A204.1 (cell line): ENCODE results near the gene TMEM26.
"Not testable (repeated sequence)": the region's sequence is repeated elsewhere in the genome, so short reads cannot be mapped to it uniquely, and the experiment has no call there.

Source experiments
- FAIRE-seq: peaks from 2 replicates; lab custom pipeline; 2012; peaks lifted over from hg19 to GRCh38; lab: Jason Lieb, UNC

Gene TMEM26

DNA sequence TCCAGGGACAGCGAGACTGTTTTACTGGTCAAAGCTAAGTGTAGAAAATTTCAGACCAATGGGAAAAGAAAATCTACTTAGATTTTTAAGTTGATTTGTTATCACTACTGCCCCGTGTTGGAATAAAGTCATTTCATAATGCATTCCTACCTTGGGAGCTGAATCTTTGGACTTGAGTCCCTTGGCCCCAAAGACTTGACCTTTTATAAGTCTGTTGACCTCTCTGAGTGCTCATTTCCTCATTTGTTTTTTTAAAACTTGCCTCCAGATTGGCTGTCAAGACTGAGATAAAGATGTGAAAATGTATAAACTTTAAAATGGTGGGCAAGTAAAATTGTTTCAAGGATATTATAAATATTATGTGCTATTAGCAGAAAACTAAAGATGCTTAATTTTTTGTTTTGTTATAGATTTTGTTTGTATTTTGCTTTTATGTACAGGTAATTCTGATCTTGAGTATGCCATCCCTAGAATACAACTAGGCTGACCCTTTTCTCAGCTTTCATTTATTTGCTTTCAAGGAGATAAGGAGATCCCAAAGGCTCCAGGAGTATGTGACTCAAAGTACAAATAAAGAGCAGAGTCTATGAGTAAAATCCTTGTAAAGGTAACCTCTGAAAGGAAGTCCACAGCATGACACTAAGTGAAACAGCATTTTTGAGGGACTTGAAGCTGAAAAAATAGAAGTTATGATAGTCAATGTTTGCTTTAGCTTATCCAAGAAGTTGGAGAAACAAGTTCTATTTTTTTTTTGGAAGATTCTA lies 54.6 kb downstream of the TMEM26 start:
- FAIRE-seq: no peak

DNA sequence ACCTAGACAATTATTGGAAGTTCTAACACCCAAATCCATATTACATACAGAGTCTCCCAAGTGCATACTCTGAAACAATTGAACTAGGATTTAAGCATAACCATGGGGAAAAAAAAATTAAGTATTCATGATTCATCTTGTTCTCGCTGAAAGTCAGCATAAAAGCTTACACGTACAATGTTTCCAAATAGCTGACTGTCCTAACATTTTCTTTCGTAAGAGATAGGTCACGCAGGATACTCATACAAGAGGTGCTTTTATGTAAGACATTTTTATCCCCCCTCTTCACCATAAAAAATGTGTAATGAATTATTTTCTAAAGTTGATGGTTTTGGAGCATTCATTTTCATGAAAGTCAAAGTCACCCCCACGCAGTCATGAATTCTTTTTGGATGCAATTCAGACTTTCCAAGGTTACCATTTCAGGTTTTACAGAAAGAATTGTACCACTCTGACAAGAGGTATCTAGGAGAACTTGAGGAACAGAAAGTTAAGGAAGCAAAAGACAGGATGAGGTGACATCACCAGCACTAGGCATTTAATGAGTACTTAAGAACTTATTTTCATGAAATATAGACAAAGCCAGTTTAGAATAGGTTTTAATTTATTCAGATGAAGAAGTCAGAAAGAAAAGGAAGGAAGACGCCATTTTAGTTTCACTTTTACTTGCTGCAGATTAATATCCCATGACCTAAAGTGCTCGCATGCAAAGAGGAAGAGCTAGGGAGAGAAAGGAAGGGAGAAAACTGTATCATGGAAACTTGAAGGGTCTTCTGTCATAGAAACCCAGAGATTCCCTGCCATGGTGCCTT lies 55.8 kb downstream of the TMEM26 start:
- peak; percentile 44 for FAIRE-seq

DNA sequence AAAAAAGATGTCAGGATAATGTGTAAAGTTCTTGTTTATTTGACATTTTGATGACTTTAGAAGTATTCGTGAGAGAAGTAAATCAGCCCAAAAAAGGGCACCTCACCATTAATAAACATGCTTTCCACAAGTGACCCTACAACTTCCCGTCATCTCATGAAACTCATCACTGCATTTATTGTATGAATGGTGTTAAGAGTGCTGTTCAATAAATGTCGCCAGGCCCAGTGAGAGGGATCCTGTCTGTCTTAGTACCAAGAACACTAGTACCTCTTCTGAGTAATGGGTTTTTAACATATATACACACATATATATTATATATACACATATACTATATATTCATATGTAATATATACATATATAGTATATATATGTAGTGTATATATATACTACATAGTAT lies 61.9 kb downstream of the TMEM26 start:
- no peak for FAIRE-seq

GRCh38 chr10:61390851-61391250 lies 62.3 kb downstream of the TMEM26 start:
- no peak for FAIRE-seq

DNA sequence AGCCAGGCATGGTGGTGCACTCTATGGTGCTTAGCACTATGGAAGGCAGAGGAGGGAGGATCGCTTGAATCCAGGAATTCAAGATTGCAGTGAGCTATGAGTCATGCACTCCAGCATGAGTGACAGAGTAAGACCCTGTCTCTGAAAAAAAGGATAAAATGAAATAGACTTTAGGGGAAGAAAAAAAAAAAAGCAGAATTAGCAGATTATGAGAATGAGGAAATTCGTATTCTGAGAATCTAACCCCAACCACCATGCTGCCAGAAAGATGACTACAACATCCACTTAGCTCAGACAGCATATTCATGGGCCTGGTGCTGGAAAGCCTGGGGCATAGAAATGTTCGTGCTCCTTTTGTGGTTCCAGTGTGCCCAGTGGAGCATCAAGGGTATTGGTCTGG lies 63.3 kb downstream of the TMEM26 start:
- FAIRE-seq: no peak

DNA sequence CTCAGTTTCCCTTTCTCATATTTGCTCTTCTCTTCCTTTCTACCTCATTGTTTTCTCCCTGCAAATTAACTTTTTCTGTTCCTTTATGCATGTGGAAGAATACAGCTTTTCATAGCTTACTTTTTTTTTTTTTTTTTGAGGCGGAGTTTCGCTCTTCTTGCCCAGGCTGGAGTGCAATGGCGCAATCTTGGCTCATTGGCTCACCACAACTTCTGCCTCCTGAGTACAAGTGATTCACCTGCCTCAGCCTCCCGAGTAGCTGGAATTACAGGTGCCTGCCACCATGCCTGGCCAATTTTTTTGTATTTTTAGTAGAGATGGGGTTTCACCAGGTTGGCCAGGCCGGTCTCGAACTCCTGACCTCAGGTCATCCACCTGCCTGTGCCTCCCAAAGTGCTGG lies 64.2 kb downstream of the TMEM26 start:
- FAIRE-seq: not testable (repeated sequence)

- no peak for FAIRE-seq
These were observed 67.8 kb downstream of the TMEM26 start for GRCh38 chr10:61385231-61386001.

GRCh38 chr10:61381153-61381552 lies 72.0 kb downstream of the TMEM26 start:
- not testable (repeated sequence) for FAIRE-seq

- no peak for FAIRE-seq
These were observed 74.3 kb downstream of the TMEM26 start for GRCh38 chr10:61378865-61379264.

GRCh38 chr10:61376908-61377368 lies 76.2 kb downstream of the TMEM26 start:
- FAIRE-seq: no peak

GRCh38 chr10:61376377-61376776 lies 76.8 kb downstream of the TMEM26 start:
- FAIRE-seq: no peak

- FAIRE-seq: no peak
These were observed 86.8 kb downstream of the TMEM26 start for GRCh38 chr10:61366365-61366764.

GRCh38 chr10:61364619-61365018 lies 88.6 kb downstream of the TMEM26 start:
- no peak for FAIRE-seq

DNA sequence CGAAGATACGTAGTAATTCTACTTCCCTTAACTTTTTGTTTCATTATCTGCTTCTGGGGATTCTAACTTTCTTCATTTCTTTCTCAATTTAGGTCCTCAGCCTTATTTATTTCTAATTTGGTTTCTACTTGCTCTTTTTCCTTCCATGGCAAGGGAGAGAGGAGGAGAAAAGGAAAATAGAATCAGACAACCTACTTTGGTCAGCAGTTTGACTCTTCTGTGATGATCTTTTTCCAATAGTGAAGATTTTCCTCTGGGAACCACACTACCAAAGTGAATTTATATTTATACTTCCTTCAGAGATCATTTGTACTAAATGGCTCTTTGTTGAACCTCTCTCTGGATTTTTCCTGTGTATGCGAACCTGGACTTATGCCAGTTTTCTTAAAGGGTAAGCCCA lies 90.2 kb downstream of the TMEM26 start:
- FAIRE-seq: no peak

- no peak for FAIRE-seq
These were observed 93.7 kb downstream of the TMEM26 start for GRCh38 chr10:61359452-61359851.

DNA sequence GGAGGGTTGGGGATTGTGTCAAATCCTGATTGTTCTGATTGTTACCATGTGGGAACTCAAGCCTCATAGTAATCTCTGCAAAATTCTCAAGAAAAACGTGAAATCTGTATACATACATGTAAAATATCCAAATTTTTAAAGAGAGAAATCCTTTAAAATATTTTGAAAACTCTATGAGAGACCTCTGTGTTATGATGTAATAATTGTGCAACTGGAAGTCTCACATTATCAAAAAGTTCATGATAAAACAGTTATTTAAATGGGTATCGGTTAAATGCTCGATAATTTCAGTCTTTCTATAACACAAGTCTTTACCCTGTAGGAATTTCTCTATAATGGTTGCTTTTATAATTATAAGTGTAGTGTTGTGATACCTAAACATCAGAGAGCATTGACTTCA lies 95.5 kb downstream of the TMEM26 start:
- no peak for FAIRE-seq
